GM19023 (cell line): ENCODE measurements around the gene ANKRD22.
"Not testable (repeated sequence)": the region's sequence is repeated elsewhere in the genome, so short reads cannot be mapped to it uniquely, and the experiment has no call there.

Experiments used
- ATAC-seq: cut with Tn5 transposase; IDR thresholded peaks from one replicate; pipeline ENCODE4 v1.9.1; 2021; ENCODE audit warnings: mild to moderate bottlenecking, moderate library complexity; ENCODE audit not compliant: unreplicated experiment

The ANKRD22 gene

GRCh38 chr10:88838766-88839350, 12.8 kb downstream of the ANKRD22 start:
- no peak for ATAC-seq

DNA sequence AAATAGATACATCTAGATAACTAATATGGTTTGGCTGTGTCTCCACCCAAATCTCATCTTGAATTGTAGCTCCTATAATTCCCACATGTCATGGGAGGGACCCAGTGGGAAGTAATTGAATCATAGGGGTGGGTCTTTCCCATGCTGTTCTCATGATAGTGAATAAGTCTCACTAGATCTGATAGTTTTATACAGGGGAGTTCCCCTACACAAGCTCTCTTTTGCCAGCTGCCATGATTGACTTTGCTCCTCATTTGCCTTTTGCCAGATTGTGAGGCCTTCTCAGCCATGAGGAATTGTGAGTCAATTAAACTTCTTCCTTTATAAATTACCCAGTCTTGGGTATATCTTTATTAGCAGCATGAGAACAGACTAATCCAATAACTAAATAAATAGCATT, 14.0 kb downstream of the ANKRD22 start:
- not testable (repeated sequence) for ATAC-seq

DNA sequence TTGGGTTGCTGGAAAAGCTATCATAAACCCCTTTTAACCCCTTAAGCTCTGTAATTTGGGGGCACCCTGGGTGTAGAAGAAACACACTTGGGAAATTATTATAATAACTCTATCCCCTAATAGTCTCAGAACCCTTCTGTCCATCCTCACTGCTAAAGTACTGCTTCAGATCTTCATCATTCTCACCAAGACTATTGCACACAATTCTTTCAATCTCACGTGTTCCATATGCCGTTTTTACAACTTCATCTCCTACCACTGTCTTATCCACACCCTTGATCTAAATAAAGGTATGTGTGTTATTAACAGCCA, 15.8 kb downstream of the ANKRD22 start:
- peak; percentile 16 for ATAC-seq

GRCh38 chr10:88835096-88835909, 16.3 kb downstream of the ANKRD22 start:
- ATAC-seq: peak; percentile 88

- no peak for ATAC-seq
These were observed 17.9 kb downstream of the ANKRD22 start for GRCh38 chr10:88833723-88834122.

DNA sequence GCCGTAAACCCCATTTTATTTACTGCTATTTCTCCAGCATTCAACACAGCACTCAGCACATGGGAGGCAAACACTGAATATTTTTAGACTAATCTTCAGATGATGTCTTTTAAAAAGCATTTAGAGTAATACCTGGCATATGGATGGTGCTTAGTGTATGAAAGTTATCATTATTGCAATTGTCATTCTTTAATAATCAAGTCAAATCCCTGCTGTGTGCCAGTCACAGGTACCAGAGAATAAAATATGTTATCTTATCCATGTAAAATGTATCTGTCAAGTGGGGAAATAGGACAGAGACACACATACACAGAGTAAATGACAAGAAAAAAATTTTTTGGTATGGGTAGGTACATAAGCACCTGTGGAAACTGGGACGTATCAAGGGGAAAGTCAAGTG, 18.5 kb downstream of the ANKRD22 start:
- ATAC-seq: no peak

DNA sequence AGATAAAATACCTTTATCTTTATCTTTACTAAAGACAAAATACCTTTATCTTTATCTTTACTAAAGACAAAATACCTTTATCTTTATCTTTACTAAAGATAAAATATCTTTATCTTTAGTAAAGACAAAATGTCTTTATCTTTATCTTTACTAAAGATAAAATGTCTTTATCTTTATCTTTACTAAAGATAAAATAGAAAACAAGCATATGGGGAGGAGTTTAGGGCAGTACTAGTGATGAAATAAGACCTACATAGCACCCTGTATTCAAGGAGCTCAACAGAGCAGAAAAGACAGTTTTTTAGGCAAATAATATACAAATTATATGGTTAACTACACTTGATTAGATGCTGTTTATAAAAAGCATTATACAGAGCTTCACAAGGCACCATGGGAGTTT, 19.3 kb downstream of the ANKRD22 start:
- no peak for ATAC-seq

DNA sequence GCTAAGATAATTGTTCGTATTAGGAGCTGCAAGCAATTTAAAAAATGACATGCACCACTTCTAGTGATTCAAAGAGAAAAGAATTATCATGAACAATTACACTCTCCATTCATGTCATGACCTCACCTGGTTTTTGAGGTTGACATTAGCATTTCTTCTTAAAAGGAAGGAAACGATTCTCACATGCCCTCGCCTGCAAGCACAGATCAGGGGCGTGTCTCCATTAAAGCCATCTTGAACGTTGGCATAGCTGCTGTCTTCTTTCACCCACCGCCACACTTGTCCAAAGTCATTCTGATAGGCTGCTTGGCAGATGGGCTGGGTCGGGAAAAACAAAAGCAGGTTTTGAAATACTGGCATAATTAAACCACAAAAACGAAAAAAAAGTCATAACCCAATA, 19.9 kb downstream of the ANKRD22 start:
- no peak for ATAC-seq

DNA sequence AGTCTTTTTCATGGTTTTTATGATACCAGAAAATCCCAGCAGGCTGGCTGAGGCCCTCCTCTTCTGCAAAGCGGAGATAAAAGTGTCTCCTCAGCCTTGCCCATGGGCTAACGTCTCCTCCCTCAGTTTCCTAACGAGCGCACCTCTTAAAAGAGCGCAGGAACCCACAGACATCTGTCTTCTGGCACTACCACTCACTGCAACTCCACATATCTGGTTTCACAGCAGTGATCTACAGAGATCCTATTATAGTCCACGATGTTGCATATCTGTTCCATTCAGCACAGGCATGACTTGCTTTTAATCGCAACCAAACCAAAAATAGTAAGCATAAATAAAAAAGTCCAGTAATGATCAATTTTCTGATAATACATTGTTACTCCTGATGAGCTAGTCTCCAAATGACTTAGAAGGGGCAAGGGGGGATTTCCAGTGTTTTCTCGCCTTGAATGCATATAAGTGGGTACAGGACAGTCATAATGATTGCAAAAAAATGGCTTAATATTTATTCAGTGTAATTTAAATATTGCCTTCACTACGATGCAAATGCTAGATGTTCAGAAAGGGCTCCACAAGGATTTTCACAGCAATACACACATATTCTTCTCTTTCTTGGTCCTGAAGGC, 20.9 kb downstream of the ANKRD22 start:
- ATAC-seq: no peak

- ATAC-seq: no peak
These were observed 23.3 kb downstream of the ANKRD22 start for GRCh38 chr10:88828310-88828709.

- no peak for ATAC-seq
These were observed 24.0 kb downstream of the ANKRD22 start for GRCh38 chr10:88827671-88828070.

DNA sequence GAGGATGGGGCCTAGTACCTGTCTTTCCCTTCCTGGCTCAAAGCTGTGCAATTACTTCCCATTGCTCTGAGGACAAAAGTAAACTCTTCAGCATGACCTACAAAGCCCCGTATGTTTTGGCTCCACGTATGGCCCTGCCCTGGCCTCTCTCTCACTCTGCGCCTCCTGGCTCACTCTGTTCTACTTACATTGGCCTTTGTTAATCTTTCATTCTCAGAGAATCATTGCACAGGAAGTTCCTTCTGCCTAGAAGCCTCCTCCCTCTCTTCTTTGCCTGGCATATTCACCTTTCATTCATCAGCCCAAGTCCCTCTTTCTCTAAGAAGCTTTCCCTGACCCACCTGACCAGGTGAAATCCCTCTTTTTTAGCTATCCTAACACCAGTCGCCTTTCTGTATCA, 25.3 kb downstream of the ANKRD22 start:
- no peak for ATAC-seq

DNA sequence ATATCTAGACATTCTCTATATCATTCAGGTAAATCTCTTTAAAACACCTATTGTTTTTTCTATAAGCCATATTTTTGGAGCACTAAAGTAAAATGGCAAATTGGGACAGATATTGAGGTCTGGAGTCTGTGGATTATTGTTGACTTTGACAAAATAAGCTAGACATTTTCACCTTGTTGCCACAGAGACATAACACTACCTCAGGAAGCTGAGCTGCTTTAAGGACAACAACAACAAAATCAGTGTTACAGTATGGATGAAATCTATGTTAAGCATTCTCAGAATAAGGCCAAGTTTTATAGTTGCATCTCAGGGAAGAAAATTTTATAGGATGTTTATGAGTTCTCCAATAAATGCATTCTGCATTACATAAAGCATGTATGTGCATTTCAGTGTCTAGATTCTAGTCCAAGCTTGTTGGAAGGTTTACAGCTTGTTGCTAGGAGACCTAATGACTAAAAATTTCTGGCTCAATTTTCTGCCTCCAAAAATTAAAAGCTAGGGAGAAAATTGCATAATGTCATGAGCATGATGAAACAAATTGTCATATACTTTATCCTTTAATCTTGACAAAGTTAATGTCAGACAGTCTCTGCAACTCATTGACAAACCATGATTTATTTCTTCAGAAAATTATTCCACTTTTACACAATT, 30.8 kb downstream of the ANKRD22 start:
- no peak for ATAC-seq

DNA sequence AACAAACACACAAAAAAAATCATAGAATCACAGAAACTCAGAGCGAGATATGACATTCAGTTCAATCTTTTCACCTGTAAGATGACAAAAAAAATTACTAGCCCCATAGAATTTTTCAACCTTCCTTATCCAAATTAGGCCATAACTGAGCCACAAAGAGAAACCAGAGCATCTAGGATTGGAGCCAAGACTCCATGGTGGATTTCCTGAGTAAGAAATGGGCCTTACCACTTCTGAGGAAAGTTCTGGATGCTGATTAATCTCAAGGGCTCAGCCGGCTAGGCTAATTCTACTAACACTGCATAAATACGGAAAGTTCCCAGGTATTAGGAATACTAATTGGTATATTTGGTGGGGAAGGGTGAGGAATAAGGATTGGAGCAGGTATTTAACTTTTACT, 32.4 kb downstream of the ANKRD22 start:
- ATAC-seq: no peak

DNA sequence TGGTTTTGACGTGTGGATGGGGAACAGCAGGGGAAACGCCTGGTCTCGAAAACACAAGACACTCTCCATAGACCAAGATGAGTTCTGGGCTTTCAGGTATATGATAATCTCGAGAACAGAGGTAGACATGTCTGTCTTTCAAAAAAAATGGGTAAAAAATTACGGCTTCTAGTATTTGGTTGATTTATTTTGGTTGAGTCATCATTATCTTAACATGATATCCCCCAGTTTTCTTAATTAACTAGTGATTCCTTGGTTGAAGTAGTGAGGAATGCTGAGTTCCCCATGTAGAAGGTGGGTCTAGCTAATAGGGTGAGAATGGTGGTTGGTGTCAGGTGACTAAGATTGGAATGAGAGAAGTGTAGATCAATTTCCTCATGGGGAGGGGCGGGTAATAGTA, 38.4 kb downstream of the ANKRD22 start:
- ATAC-seq: no peak

DNA sequence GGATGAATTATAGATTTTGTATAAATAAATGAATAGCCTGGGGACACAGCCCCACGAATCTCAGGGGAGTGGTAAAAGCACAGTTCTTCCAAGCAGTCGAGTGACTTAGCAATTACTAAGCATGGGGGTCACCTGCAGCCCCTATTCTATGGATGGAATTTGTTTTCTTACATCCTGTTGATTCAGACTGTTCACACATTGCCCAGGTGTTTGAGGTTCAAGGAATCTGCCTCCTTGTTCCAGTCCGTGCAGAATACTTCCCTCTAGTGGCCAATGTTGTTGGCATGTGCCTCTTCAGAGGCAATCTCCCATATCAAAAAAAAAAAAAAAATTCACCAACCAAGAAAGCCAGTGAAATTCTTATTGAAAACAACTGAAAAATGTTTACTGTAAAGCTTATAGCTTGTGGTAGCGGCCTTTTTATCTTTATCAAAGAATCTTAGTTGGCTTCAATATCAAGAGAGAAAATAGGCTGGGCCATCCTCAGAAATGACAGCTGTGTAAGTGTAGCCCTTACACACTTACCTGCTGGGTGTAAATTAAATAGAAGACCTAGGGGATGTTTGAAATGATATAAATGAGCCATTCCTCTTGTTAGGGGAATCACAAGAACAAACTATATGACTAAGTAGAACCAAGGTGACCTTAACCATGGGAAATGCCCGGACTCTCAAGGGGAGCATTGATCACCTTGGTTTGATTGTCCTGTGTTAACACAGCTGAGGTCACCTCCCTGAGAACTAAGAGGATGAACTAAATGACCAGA, 41.3 kb downstream of the ANKRD22 start:
- no peak for ATAC-seq

GRCh38 chr10:88809621-88810020, 42.0 kb downstream of the ANKRD22 start:
- ATAC-seq: no peak

DNA sequence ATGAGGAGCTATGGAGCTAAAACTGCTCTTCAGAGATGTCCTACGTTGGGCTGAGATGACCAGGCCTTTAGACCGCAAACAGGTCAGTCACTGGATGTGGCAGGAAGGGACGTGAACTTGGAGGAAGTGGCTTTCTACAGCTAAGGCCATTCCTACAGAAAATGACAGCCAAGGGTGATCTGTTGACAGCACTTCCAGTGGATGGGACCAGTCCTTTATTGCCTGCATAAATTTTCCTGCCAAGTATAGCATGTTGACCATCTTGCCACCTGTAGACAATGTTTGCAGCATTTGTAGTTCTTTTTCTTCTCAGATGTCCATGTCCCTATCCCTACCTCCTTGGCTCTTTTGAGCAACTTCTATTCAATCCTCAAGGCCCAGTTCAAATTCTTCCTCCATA, 45.7 kb downstream of the ANKRD22 start:
- ATAC-seq: no peak

GRCh38 chr10:88805361-88805760, 46.3 kb downstream of the ANKRD22 start:
- ATAC-seq: no peak

DNA sequence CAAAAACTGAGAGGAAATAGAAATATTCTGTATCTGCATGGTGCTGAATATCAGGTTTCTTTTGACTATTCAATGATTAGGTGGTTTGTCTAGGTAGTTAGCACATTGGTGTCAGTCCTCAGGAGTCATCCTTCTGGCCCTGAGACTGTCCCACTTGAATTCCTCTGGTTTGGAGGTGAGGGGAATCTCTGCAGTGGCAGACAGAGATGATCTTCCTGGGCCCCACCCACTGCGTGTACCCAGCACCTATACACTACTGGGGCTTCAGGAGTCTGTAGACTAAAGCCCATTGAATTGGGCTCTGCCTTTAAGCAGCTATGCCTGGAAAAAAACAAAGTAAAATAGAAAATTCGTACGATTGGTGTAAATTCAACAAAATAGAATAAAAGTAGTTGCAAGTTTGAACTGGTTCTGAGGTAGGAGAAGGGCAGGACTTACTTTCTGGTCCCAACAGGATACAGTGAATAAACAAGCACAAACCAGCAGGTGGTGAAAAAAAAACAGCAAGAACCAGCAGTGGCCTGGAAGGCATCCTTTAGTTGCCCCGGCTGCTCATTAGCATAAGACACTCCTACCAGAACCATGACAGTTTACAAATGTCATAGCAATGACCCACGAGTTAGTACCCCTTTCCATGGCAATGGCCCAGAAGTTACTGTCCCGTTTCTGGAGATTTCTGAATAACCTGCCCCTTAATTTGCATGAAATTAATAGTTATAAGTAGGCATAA, 47.4 kb downstream of the ANKRD22 start:
- no peak for ATAC-seq
